Small intestine (tissue), 7 donors: ENCODE results near the gene PPP2CA. TPM values are rescaled to one million over a fixed set of nuclear protein-coding genes. Genes with fewer than 3 reads are reported as not detected.

Experiments
- DNase-seq, 2 donors: peaks; one replicate each; pipeline versions ENCODE4 v3.0.0 to v3.0.0-alpha.2; 2013
- FAIRE-seq: peaks from 2 replicates; lab custom pipeline; 2012; peaks lifted over from hg19 to GRCh38; lab: Jason Lieb, UNC
- H3K27ac ChIP-seq, 3 donors: one replicate each; pipeline ENCODE4 v1.5.1; 2013; ENCODE audit warnings: low read length in 2 of 3, mild to moderate bottlenecking in 2 of 3, control low read depth in 1 of 3, inconsistent platforms in 1 of 3, low read depth in 1 of 3, moderate library complexity in 1 of 3
- H3K27me3 ChIP-seq, 3 donors: one replicate each; pipeline ENCODE4 v1.6.1; 2013; ENCODE audit warnings: low read length in 3 of 3, inconsistent platforms in 1 of 3; ENCODE audit not compliant: control insufficient read depth in 3 of 3, insufficient read depth in 3 of 3
- H3K36me3 ChIP-seq, 3 donors: one replicate each; pipeline ENCODE4 v1.6.1; 2013; ENCODE audit warnings: low read length in 3 of 3, inconsistent platforms in 1 of 3, low read depth in 1 of 3, mild to moderate bottlenecking in 1 of 3, moderate library complexity in 1 of 3; ENCODE audit not compliant: control insufficient read depth in 3 of 3, insufficient read depth in 2 of 3
- H3K4me1 ChIP-seq, 3 donors: one replicate each; pipeline ENCODE4 v1.6.1; 2013; ENCODE audit warnings: low read length in 2 of 3, inconsistent platforms in 1 of 3, low read depth in 1 of 3, mild to moderate bottlenecking in 1 of 3, moderate library complexity in 1 of 3; ENCODE audit not compliant: control insufficient read depth in 3 of 3, insufficient read depth in 2 of 3
- H3K4me3 ChIP-seq, 3 donors: one replicate each; pipeline ENCODE4 v1.5.1; 2013; ENCODE audit warnings: low read length in 3 of 3, control low read depth in 1 of 3, inconsistent platforms in 1 of 3, low read depth in 1 of 3, mild to moderate bottlenecking in 1 of 3, moderate library complexity in 1 of 3
- H3K9me3 ChIP-seq, 2 donors: one replicate each; pipeline ENCODE4 v1.6.1; 2013; ENCODE audit warnings: low read depth in 1 of 2, low read length in 1 of 2; ENCODE audit not compliant: control insufficient read depth in 2 of 2, insufficient read depth in 1 of 2
- WGBS, 3 donors: extraction: QIAGEN DNeasy Blood & Tissue Kit; methylation state at CpG; one replicate each; pipeline ENCODE4 v1.1.7; 2013; 5-methylcytosine and 5-hydroxymethylcytosine counted together
- polyA plus RNA-seq, 4 donors: library from polyadenylated mRNA; stranded (reverse) in 3 of 4; unstranded in 1 of 4; fragments of 200-250 nt in 3 of 4; fragments of 120-200 nt in 1 of 4; gene quantifications; one replicate each; pipeline versions ENCODE4 v1.2.1 to v1.2.3, GENCODE V29; 2013
- donor health status: healthy with polysubstance abuse.
- donor health status: control.
- donor health status: control.
- donor health status: Bipolar disorder and iron deficiency.
- donor health status: healthy.

PPP2CA gene
- polyA plus RNA-seq, 4 donors: 42.4 to 123 (median 46.8) TPM

- Histone ChIP-seq H3K27ac (no peak overlapping the region), H3K27me3 (no peaks in the 10 kb centered on the region), H3K9me3 (no peaks in the 10 kb centered on the region), H3K36me3 (peaks cover 10 to 67% (median 18%) of the 10 kb centered on the region in 3 donors), H3K4me1 (peaks cover 0 to 52% (median 5%) of the 10 kb centered on the region in 3 donors), H3K4me3 (no peak overlapping the region)
- WGBS, 3 donors: 84 to 86% (median 84%) methylated on average over 13 of the region's 13 CpGs
- peak; percentile 78 to 88 for DNase-seq
- FAIRE-seq: no peak
Measured at GRCh38 chr5:134145779-134146581, 79.9 kb downstream of the PPP2CA start.

- no peaks in the 10 kb centered on the region for H3K27me3 ChIP-seq
- peaks cover 6 to 74% (median 12%) of the 10 kb centered on the region in 3 donors for H3K36me3 ChIP-seq
- no peak overlapping the region for H3K4me3 ChIP-seq
- H3K9me3 ChIP-seq: no peaks in the 10 kb centered on the region
- no peak for FAIRE-seq
- DNase-seq: peak in 1 of 2 donors; percentile 24
- WGBS, 3 donors: 6 to 55% (median 22%) methylated on average over 1 of the region's 1 CpG
- H3K4me1 ChIP-seq: peaks cover 0 to 60% (median 2%) of the 10 kb centered on the region in 3 donors
- H3K27ac ChIP-seq: peak overlapping the region in 1 of 3 donors; percentile 2
Measured at GRCh38 chr5:134145041-134145757, 80.7 kb downstream of the PPP2CA start.

Other genes with a start within 250 kb of the PPP2CA start
- 100 to 1,000 TPM; 213 to 412 (median 281) TPM for gene VDAC1, start 221.1 kb downstream of the PPP2CA start, polyA plus RNA-seq
- 10 to 100 TPM in 3 of 4 donors, 1 to 10 TPM in 1; 9.7 to 13.3 (median 11.4) TPM for gene TCF7, start 111.4 kb downstream of the PPP2CA start, polyA plus RNA-seq
- 100 to 1,000 TPM; 476 to 538 (median 505) TPM for gene SKP1, start 49.1 kb downstream of the PPP2CA start, polyA plus RNA-seq
- gene CDKL3, start 141.1 kb upstream of the PPP2CA start, polyA plus RNA-seq: 1 to 10 TPM in 3 of 4 donors, not detected in 1; 1.0 to 2.1 (median 1.9) TPM
- 100 to 1,000 TPM in 2 of 4 donors, 10 to 100 TPM in 2; 63.1 to 143 (median 99.6) TPM for gene UBE2B, start 145.5 kb upstream of the PPP2CA start, polyA plus RNA-seq
- gene CDKN2AIPNL, start 185.8 kb upstream of the PPP2CA start, polyA plus RNA-seq: 10 to 100 TPM; 29.2 to 52.1 (median 43.0) TPM